CD4-positive, alpha-beta T cell treated with Interleukin-2 at 100 ng/mL for 4 hours (primary cell): ENCODE results near the gene SLX4IP.

ENCODE experiments used
- DNase-seq: peaks from one replicate; pipeline ENCODE4 v3.0.0-alpha.2; 2020; ENCODE audit warnings: low spot score

The SLX4IP gene

DNA sequence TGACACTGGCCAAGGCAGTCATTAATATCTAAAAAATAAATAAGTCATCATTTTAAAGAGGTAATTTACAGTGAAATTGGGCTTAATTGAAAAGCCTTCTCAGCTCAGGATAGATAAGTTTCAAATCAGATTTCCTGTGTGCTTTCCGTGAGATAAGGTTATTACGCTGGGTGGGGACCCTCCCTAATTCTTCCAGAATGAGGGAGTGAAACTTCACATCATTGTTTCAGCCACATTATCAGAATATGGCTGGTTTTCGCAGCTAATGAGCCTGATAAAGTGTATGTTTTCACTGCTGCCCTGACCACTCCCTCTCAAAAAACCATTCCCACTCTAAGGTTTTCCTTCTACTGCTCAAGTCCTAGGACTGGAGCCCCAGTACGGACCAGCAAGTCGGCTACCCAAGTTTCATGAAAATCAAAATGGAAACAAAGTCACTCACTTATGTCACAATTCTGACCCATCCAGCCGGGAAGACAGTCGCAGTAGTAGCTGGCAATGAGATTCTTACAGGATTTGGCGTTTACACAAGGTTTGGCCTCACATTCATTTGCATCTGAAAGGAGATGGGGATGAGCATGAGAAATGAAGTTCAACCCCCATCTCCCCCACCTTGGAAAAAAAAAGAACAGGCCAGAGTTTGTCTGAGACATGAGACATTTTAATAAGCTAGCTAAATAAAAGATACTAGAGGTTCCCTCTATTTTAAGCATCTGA lies 214.1 kb downstream of the SLX4IP start:
- no peak for DNase-seq

DNA sequence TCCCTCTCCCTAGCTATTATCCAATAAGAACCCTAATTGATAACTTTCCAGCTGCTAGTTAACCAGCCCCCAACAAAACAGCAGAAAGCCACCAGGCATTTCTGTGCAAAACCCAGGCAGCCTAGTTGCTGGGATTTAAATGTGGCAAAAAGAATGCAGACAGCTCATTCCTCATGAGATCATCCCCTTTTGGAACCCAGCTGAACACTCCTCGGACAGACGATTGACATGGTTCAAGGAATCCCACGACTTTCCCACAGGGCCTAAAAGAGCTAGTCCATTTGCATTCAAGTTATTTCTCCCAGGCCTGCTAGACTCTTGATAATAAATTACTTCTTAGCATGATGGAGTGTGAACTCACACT lies 214.7 kb downstream of the SLX4IP start:
- no peak for DNase-seq

DNA sequence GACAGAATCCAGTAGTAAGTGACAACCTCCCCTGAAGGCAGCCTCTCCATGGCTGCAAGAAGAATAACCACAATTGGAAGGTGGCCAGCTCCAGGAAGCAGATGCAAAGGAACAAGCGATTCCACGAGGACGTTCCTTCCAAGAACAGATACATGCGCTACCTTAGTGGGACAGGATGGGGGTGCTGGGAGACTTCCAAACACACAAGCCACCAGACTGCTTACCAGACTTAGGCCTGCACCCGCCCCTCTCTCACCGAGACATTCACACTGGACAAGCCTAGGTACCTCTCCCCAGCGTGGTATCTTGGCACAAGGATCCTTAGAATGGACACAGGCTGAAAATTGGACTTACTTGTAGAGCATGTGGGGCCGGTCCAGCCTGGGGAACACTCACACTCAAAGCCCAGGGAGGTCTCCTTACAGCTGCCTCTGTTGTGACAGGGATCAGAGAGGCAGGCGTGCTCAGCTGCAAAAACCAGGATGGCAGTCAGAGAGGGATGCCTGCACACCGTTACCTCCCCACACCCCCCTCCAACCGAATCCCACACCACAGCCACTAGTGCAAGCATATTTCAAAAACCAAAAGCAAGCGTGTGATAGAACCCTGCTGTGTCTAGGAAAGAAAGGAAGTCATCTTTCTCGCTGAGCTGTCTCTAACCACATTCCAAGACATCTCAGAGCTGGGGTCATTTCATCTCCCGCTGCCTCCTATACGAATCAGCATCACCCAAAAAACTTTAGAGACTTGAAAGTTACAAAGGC lies 216.3 kb downstream of the SLX4IP start:
- no peak for DNase-seq

DNA sequence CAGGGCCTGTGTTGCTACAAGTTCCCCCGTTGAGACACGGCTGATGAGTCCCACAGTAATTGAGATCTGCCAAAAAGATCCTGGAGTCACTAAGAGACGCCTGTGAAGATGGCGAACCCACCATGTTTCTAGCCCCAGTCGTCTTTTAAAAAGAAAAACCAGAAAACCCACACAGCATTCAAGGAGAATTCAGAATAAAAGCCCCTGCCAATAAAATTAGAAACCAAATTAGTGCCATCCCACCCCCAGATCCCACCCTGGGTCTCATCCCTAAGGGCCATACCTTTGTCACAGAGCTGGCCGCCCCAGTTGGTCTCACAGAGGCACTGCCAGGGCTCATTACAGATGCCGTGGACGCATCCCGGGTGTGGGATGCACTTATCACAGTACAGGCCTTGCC lies 217.1 kb downstream of the SLX4IP start:
- no peak for DNase-seq

DNA sequence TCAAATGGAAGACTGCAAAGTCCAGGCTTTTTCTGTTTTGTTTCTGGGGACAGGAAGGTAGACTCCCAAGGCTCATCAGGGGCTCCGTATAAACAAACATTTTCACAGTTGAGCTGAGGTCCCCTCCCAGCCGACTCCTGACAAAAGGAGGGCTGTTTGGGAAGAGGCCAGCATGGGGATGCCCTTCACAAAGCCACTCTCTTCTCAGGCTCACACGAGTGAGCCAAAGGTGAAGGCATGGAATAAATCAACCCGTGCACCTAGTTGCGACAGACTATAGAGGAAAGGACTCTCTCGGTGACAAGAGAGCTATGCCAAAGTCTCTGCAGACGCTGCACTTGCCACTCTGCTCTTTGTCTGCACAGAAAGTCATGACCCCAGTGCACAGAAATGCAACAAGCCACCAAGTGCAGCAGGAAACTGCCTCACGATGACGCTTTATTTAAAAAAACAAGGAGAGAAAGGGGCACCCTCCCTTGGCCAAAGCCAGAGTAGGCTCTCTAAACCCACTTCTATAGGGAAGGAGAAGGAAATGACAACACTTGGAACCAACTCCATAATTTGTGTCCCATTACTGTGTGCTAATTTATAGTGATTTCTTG lies 217.7 kb downstream of the SLX4IP start:
- no peak for DNase-seq

DNA sequence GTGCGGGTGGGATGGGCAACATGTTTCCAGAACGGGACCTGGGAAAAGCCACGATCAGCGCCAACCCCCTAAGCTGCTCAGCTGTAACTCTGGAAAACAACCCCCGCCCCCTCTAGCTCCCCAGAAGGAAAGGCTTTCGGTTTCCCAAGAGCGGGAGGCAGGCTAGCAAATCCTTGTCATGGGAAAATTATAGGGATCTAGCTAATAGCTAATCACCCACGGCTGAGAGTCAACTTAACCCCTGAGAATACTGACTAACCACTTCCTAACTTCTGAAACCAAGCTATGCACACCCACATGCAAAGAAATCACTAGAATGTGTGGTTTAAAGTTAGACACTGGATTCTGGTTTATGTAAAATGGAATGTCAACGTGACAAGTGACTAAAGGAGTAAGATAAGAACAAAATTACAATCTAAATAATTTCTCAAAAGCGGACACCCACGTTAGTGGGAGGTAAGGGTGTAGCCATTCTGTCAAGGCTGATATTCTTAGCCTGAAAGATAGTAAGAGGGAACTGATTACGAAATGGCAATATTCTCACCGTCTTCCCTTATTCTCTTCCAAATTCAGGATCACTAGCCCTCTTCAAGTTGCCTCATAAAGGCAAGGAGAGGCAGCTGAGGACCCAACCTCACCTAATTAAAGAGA lies 218.6 kb downstream of the SLX4IP start:
- no peak for DNase-seq

DNA sequence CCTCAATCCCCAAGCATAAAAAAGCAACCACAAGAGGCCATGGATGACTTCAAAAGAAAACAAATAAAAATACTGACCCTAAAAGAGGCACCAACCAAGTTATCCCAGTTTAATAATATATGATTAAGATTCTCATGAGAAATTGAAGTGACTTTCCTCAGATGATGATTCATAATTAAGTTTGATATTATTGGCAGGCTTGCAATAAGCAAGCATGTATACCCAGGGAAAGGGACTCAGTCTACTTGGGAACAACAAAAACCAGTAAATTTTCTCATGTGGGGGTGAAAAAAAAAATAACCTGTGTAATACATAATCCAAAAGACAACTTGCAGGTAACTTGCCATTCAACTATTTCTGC lies 219.1 kb downstream of the SLX4IP start:
- DNase-seq: no peak

DNA sequence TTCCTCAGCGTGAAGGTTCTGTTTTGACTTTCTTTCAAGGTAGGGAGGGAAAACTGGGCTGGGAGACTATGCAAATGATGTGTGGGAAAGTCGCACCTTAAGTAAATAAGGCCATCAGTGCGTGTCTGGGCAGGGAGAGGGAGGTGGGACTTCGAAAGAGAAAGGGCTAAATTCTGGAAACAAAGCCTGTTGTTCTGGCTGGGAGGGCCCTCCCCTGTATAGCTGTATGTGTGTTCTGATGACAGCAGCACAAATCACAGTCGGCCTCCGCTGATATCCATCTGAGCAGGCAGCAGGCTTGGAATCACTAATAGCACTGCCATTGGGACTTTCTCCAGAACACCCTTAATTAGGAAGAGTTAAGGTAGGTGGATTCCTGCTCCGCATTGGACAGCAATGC lies 219.5 kb downstream of the SLX4IP start:
- DNase-seq: no peak

DNA sequence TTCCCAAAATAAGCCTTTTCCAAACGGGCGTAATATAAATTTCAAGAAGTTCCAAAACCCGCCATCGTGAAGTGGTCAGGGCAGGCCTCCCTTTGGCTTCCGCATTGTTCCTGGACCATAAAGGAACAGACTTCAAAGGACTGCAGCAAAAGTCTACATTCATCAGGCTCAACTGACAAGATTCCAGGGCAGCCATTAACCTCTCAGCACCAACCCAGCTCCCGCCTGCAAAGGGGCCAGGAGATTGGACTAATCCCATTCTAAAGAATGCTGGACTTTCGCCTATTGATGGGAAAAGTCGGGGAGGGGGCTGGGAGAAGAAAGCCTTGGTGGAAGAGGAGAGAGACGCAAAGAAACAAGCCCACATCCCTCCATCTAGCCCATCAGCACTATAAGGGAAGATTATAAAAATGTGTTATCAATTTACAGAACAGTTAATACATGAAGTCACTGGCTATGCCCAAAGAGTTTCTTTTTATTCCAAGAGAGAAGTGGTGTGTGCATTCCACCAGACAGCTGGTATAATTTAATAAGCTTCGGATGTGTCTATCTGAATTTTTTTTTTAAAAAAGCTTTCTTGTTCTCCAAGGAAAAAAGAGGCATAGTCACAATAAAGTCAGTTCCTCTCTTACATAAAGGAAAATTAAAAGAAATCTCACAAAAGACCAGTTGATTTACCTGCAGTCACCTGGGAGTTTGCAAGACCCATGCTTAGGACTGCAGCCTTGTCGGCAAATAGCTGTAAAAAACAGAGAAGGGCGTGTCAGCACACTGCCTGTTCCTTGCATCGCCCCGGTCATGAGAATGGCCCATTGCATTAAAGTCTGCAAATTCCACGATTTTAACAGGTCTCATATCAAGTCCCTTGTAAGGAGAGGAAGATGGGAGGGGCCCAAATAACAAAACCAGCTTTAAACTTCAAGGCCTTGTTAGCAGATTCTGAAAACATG lies 220.9 kb downstream of the SLX4IP start:
- DNase-seq: no peak

DNA sequence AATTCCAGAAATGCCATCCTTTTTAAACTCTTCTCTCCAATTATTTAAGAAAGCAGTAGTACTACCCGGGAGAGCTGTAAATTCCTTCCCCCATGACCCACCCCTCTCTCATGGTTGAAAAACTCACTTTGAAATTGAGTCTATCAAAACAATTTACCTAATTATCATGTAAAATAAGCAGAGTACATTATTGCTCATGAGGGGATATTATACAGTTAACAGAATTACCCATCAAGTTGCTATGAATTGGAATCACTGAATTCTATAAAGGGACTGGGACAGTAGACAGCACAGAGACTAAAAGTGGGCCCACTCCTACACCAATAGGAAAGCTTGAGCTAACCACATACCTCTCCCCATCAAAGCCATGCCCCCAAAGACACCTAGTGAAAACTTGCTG lies 222.3 kb downstream of the SLX4IP start:
- DNase-seq: no peak

DNA sequence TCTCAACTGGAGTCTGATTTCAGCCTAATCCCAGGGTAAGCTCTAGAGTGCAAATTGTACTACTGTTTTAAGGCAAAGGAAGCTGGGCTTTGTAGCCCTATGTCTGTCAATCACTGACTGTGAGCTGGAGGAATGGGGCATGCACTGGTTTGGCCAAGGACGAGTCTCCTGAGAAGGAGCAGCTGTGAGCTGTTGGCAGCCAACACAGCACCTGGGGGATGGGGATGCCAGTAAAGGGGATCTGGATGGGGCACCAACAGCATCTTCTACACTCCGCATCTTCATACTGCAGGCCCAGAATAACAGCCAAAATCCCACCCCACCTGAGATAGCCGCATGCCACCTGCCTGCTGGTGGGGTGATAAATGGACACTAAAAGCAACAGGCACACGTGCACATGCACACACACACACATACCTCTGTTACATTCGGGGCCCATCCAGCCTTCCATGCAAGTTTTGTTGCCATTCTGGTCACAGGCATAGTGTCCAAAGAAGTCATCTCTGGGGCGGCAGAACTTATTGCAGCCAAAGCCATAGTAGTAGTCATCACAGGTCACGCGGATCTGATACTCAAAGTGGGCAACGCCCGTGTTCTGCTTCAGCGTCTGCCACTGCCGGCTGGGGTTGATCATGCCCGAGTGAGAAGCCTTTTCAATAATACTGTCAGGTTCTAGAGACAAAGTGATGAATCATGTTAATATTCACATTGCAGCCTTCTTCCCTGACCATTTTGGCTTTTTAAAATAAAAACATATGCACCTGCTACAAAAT lies 223.1 kb downstream of the SLX4IP start:
- no peak for DNase-seq

DNA sequence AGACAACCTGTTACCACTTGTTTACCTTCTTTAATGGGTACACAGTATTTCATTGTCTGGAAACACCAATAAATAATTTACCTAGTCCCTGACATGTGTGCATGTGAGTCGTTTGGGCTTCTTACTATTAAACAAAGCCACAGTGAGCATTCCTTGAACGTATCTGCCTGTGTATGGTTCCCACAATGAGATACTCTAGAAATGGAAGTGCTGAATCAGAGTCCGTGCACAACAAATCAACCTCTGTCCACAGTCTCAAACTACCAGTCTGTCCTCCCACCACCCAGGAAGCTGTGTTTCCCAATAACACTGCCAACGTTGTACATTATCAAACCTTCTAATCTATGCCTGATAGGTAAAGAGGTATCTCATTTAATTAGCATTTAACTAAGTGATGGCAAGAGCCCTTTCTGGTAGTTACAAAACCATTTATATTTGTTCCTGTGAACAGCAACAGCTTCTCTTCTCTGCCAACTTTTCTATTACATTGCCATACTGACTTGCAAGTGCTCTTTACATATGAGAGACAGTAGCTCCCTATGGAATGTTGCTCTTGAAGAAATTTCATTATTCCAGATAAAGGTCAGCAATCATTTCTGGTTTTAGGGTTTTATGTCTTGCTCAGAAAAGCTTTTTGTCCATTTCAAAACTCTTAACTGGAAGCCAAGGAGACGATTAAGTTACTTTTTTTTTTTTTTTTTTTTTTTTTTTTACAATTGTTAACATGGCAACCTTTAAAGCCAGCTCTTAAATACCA lies 223.9 kb downstream of the SLX4IP start:
- no peak for DNase-seq

DNA sequence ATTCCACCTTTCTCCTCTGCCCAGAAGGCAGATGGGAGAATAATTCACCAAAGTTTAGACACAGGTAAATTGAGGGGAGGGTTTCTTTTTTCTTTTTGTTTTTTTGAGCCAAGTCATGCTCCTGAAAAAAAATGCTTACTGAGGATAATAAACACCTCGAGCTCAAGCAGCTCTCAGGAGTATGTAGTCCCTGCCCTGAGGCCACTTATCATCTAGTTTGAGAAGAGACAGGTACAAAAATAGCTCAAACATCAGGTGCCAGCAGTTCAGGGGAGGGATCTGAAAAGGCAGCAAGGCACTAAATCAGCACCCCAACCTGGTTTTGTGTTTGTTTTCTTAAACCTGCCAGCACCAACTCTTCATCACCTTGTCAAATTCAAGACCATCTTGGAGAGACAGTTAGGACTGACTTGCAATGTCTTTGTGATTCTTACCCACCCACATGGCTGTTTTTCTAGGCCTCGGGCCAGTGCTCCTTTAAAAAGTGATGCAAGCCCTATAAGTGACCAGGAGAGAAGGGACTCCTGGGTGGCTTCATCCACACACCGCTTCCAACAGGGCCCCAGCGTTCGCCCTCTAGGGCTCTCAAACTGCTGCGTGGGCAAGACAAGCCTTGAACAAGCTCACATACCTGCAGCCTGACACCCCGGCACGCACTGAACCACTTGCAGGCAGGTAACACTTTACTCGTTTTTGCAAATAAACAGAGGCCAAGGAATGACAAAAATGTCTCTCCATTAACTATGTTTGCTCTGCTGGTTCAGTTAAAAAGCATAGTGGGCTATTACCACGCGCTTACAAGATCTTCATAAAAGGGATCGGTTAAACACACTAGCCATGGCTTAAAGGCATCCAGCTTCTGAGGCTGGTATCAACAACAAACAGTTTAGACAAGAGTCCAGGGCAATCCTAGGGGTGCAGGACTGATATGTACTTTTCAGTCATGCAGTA lies 224.8 kb downstream of the SLX4IP start:
- DNase-seq: no peak

DNA sequence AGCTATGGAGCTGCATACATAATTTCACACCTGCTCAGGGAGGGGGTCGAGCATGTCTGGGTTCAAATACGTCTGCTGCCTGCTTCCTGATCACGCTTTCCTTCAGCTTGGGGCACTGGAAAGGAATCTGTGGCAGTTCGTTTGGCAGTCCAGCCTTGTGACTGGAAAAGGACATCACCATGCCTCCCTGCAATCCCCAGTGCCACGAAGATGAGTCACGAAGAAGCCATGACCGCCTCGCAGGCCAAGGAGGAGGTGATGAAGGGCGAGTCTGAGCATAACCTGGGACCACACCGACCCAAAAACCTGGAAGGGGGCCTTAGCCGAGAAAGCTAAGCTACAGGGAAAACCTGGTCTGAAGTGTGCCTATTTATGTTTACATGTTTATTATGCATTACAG lies 225.6 kb downstream of the SLX4IP start:
- DNase-seq: no peak

DNA sequence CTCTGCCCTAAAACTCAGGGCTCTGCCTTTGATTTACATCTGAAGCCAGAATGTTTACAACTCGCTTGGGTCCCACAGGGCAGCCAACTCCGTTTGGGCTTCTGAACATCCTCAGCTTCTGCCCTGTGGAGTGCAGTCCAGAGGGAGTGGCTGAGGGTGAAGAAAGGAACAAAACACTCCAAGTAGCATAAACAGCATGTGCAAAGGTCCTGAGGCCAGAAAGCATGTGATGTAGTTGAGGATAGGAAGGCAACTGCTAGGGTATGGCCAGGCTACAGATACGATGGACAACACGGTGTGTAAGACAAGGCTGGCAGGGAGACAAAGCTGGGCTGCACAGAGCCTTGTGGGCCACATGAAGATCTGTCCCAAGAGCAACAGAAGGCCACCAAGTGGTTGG lies 226.2 kb downstream of the SLX4IP start:
- DNase-seq: no peak

DNA sequence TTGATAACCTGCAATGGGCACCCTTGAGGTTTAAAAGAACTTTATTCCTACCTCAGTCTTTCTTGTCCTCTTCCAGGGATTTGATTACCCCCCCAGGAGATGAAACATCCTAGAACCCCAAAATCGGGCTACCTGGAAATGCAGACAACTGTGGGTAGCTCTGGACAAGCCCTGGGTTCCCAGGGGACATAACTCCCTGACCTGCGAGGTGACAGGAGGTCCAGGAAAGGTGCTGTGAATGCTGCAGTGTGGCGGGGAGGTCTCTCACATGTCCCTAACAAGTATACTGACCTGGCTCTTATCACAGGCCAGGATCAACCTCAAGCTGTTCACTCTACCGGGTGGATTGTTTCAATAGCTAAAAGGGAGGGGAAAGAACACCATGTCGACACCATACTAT lies 227.0 kb downstream of the SLX4IP start:
- no peak for DNase-seq

DNA sequence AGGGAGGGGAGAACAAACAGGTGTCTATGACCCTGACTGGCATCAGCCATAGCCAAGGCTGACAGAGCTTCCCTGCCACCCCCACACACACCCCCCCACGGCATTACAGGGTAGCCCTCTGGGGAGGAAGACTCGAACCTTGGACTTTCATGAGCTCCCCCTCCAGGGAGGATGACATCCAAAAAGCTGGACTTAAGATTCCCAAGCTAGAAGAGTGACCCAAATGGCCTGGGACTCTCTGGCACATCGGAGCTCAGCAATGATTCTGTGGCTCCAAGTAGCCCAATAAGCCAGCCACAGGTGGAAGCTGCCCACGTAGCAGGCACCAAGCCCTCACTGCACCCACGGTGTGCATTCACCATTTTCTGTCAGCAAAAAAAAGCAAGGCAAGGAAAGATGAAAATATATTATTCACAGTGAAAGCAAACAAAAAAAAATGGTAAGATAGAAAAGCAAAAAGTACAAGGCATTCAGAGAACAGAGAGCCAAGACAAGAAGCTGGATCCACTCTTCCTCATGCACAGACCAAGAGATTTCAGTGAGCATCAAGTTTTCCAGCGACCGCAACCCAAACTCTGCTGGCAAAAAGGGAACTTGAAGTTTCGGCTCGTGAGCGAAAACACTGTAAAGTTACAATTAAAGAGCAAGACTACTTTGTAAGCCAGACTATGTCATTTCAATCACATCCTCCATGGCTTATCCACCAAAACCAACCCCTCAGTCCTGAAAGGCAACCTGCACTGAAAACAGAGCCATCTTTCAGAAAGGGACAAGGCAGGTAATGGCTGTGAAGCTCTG lies 227.8 kb downstream of the SLX4IP start:
- DNase-seq: no peak

DNA sequence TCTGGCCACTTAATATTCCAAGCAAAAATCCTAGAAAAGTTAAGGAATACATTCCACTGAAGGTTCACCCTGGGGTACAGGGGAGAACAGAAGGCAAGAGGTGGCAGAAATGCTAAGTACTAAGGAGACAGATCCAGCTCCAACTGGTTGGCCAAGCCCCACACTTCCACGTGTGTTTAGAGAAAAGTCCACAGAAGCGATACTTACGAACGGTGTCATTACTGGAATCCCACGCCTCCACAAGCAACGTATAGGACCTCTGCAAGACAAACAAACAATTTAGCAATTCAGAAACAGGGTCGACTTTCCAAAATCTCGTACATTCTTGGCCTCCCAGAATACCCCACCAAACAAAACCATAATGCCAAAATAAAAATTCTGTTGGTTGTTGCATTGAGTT lies 228.7 kb downstream of the SLX4IP start:
- DNase-seq: no peak
